Osteoblast (primary cell): ENCODE data around the gene ZBTB8OS. TPM values are rescaled to one million over a fixed set of nuclear protein-coding genes. Genes with fewer than 3 reads are reported as not detected.
A peak's percentile ranks its signal among the peaks of the same experiment; 100 is the strongest.

Experiments
- DNase-seq: peaks from one replicate; pipeline ENCODE4 v3.0.0; 2011; ENCODE audit warnings: low spot score, mixed read lengths; ENCODE audit not compliant: insufficient read length; ENCODE audit errors: missing footprints
- H2AFZ ChIP-seq: 2 replicates; pipeline ENCODE4 v1.6.0; 2011; ENCODE audit warnings: mild to moderate bottlenecking, low read length
- H3K27ac ChIP-seq: 2 replicates; pipeline ENCODE4 v1.5.1; 2011; ENCODE audit warnings: mild to moderate bottlenecking, low read depth, low read length, moderate library complexity
- H3K27me3 ChIP-seq: 2 replicates; pipeline ENCODE4 v1.6.0; 2012; ENCODE audit warnings: mild to moderate bottlenecking, control low read depth, inconsistent platforms, low read length, moderate library complexity; ENCODE audit not compliant: insufficient read depth
- H3K36me3 ChIP-seq: 2 replicates; pipeline ENCODE4 v1.5.1; 2011; ENCODE audit warnings: mild to moderate bottlenecking, low read length, control low read depth, moderate library complexity; ENCODE audit not compliant: insufficient read depth
- H3K4me1 ChIP-seq: 2 replicates; pipeline ENCODE4 v1.5.1; 2011; ENCODE audit warnings: mild to moderate bottlenecking, low read length, control low read depth, moderate library complexity; ENCODE audit not compliant: insufficient read depth
- H3K4me2 ChIP-seq: 2 replicates; pipeline ENCODE4 v1.6.0; 2011; ENCODE audit warnings: mild to moderate bottlenecking, low read length; ENCODE audit not compliant: insufficient read depth
- H3K4me3 ChIP-seq: fragments of 200-600 bp; sonication (generic); 3 replicates; pipeline ENCODE4 v1.5.1; 2012; ENCODE audit warnings: mild to moderate bottlenecking, low read length, inconsistent platforms; ENCODE audit not compliant: insufficient read depth
- H3K79me2 ChIP-seq: 2 replicates; pipeline ENCODE4 v1.6.0; 2012; ENCODE audit warnings: mild to moderate bottlenecking, low read length, control low read depth, inconsistent platforms; ENCODE audit not compliant: insufficient read depth
- H3K9me3 ChIP-seq: 2 replicates; pipeline ENCODE4 v1.5.1; 2011; ENCODE audit warnings: low read depth, low read length, control low read depth
- H4K20me1 ChIP-seq: 2 replicates; pipeline ENCODE4 v1.6.0; 2012; ENCODE audit warnings: mild to moderate bottlenecking, low read length, control low read depth; ENCODE audit not compliant: insufficient read depth
- CTCF ChIP-seq: IDR thresholded peaks from 2 replicates; pipeline ENCODE4 v1.5.1; 2011; ENCODE audit warnings: mild to moderate bottlenecking, low read depth, low read length, moderate library complexity; ENCODE audit errors: extremely low read depth
- total RNA-seq: library from RNA; depleted of rRNA; stranded (reverse); fragments of >200 nt; gene quantifications from 2 replicates; pipeline ENCODE4 v1.2.3, GENCODE V29; 2012

The ZBTB8OS gene
- total RNA-seq, 1 donor = 37.3 TPM

DNA sequence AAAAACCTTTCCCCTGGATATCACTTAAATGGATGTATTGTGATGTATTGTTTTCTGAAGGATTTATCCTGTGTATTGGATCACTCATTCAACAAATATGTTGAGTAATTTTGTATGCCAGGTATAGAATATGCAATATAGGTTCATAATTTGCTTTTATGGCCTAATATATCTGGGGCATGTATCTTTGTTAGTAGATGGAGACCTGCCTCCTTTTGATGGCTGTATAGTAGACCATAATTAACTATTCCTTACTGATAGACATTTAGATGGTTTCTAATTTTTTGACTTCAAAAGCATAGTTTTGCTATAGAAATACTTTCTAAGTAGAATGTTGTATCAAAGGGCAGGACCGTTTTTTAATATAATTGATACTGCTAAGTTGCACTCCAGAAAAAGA lies 9.2 kb upstream of the ZBTB8OS start:
- no peak for DNase-seq
- H3K79me2 ChIP-seq = peaks cover 40% of the 10 kb centered on the region
- H2AFZ ChIP-seq = no peak overlapping the region

GRCh38 chr1:32652244-32652962 lies 2.1 kb upstream of the ZBTB8OS start:
- peaks cover 8% of the 10 kb centered on the region for H4K20me1 ChIP-seq
- H3K27me3 ChIP-seq = no peaks in the 10 kb centered on the region
- H3K79me2 ChIP-seq = peaks cover 79% of the 10 kb centered on the region
- H3K4me2 ChIP-seq = peak overlapping the region; percentile 100
- DNase-seq = no peak
- H3K4me1 ChIP-seq = peaks cover 14% of the 10 kb centered on the region
- peak overlapping the region; percentile 0 for H3K27ac ChIP-seq
- H3K4me3 ChIP-seq = peak overlapping the region; percentile 95
- no peak overlapping the region for H2AFZ ChIP-seq
- no peak for TF ChIP-seq CTCF
- no peaks in the 10 kb centered on the region for H3K9me3 ChIP-seq
- H3K36me3 ChIP-seq = peaks cover 33% of the 10 kb centered on the region

More for the DNA sequence above, 9.2 kb upstream of the ZBTB8OS start:
- no peak overlapping the region for H3K4me2 ChIP-seq
- no peak overlapping the region for H3K4me3 ChIP-seq
- H3K9me3 ChIP-seq = no peaks in the 10 kb centered on the region
- H3K27me3 ChIP-seq = no peaks in the 10 kb centered on the region
- H3K27ac ChIP-seq = no peak overlapping the region
- peaks cover 9% of the 10 kb centered on the region for H4K20me1 ChIP-seq
- no peak for TF ChIP-seq CTCF
- peaks cover 65% of the 10 kb centered on the region for H3K36me3 ChIP-seq
- H3K4me1 ChIP-seq = no peaks in the 10 kb centered on the region

- Histone ChIP-seq H3K4me1 (peaks cover 14% of the 10 kb centered on the region), H4K20me1 (peaks cover 9% of the 10 kb centered on the region), H3K79me2 (peaks cover 77% of the 10 kb centered on the region), H3K4me2 (peak overlapping the region; percentile 100), H3K27ac (peak overlapping the region; percentile 100), H3K27me3 (no peaks in the 10 kb centered on the region), H2AFZ (peak overlapping the region; percentile 86), H3K4me3 (peak overlapping the region; percentile 95), H3K36me3 (peaks cover 25% of the 10 kb centered on the region), H3K9me3 (no peaks in the 10 kb centered on the region)
- no peak for TF ChIP-seq CTCF
- DNase-seq = peak; percentile 83
Measured at GRCh38 chr1:32651461-32652073, 1.2 kb upstream of the ZBTB8OS start.

- Histone ChIP-seq H3K79me2 (peaks cover 78% of the 10 kb centered on the region), H3K27ac (peak within 1 kb of the TSS; percentile 100), H3K27me3 (no peaks in the 10 kb centered on the region), H3K36me3 (peaks cover 24% of the 10 kb centered on the region), H3K4me3 (peak within 1 kb of the TSS; percentile 95), H3K4me1 (peaks cover 14% of the 10 kb centered on the region), H4K20me1 (peaks cover 9% of the 10 kb centered on the region), H2AFZ (peak within 1 kb of the TSS; percentile 100), H3K4me2 (peak within 1 kb of the TSS; percentile 100), H3K9me3 (no peaks in the 10 kb centered on the region)
- TF ChIP-seq CTCF = no peak
- peak; percentile 100 for DNase-seq
Measured at GRCh38 chr1:32650752-32651460, 556 bp upstream of the ZBTB8OS start, which contains the start of gene RBBP4. Gene RBBP4, plus strand, starts transcription at chr1:32651208. Its CDS starts 99 bp downstream, at chr1:32651307.
